MM.1S (cell line): ENCODE data around the gene HORMAD2.

ENCODE experiments used
- CTCF ChIP-seq: fragments of 300-600 bp; sonication (generic); IDR thresholded peaks from 2 replicates; pipeline ENCODE4 v1.5.1; 2016; ENCODE audit warnings: antibody characterized with exemption, low read length, mixed read lengths
- EZH2 ChIP-seq: fragments of 300-600 bp; sonication (generic); optimal IDR thresholded peaks from 2 replicates; pipeline ENCODE3; 2017; ENCODE audit warnings: low read depth, mild to moderate bottlenecking, antibody characterized with exemption, low read length, mixed read lengths

DNA sequence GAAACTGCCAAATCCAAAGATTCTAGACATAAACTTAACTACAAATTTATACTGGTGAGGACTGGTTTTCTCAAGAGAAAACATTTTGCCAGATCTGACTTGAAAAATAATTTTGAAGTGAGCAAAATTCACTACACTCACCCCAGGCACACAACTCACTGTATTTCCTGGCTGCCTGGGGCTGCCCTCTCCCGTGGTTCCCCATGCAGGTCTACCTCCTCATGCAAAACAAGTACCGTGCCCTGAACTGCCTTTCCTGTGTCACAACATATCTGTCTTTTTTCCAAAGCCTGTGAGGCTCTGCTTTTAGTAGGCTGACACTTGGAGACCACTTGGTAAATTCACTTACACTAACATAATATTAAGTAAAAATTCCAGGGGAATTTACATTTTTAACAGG, 89.9 kb downstream of the HORMAD2 start:
- TF ChIP-seq CTCF (no peak), EZH2 (no peak)
